ENCODE data around the gene TEX19.

- TF ChIP-seq CTCF (IDR thresholded peaks at IDR 0.05) (no peak), POLR2A (IDR thresholded peaks at IDR 0.05) (no peak)
These were observed 31.9 kb downstream of the TEX19 start for GRCh38 chr17:82390860-82391435.
